Mesendoderm (in vitro differentiated cells): ENCODE measurements around the gene GTF3C1.

ENCODE experiments used
- DNase-seq: peaks from one replicate; pipeline ENCODE4 v3.0.0; 2013
- H2AK5ac ChIP-seq: 2 replicates; pipeline ENCODE4 v1.6.1; 2013; ENCODE audit warnings: low read length, inconsistent platforms
- H2BK120ac ChIP-seq: 2 replicates; pipeline ENCODE4 v1.6.1; 2013; ENCODE audit warnings: low read depth, mild to moderate bottlenecking, low read length, moderate library complexity, mixed read lengths
- H2BK15ac ChIP-seq: replicated peaks from 2 replicates; pipeline ENCODE4 v1.6.1; 2013; ENCODE audit warnings: low read depth, mild to moderate bottlenecking, moderate library complexity
- H2BK5ac ChIP-seq: 2 replicates; pipeline ENCODE4 v1.6.1; 2013; ENCODE audit warnings: low read length, inconsistent platforms
- H3K18ac ChIP-seq: 2 replicates; pipeline ENCODE4 v1.6.1; 2013; ENCODE audit warnings: mild to moderate bottlenecking, low read length, mixed read lengths
- H3K23ac ChIP-seq: one replicate; pipeline ENCODE4 v1.6.1; 2013; ENCODE audit warnings: low read length
- H3K27ac ChIP-seq: 2 replicates; pipeline ENCODE4 v1.5.1; 2013; ENCODE audit warnings: low read depth, mild to moderate bottlenecking, inconsistent platforms, low read length, moderate library complexity
- H3K27me3 ChIP-seq: 2 replicates; pipeline ENCODE4 v1.6.1; 2013; ENCODE audit warnings: low read length, control low read depth, mild to moderate bottlenecking, inconsistent platforms; ENCODE audit not compliant: insufficient read depth, poor library complexity
- H3K36me3 ChIP-seq: 2 replicates; pipeline ENCODE4 v1.6.1; 2013; ENCODE audit warnings: low read length, inconsistent platforms; ENCODE audit not compliant: control insufficient read depth, insufficient read depth
- H3K4ac ChIP-seq: one replicate; pipeline ENCODE4 v1.6.1; 2013; ENCODE audit warnings: low read depth, mild to moderate bottlenecking, low read length, moderate library complexity
- H3K4me1 ChIP-seq: 2 replicates; pipeline ENCODE4 v1.6.1; 2013; ENCODE audit warnings: low read depth, low read length, inconsistent platforms; ENCODE audit not compliant: control insufficient read depth
- H3K4me2 ChIP-seq: 2 replicates; pipeline ENCODE4 v1.6.1; 2013; ENCODE audit warnings: low read length
- H3K4me3 ChIP-seq: 2 replicates; pipeline ENCODE4 v1.5.1; 2013; ENCODE audit warnings: mild to moderate bottlenecking, low read length
- H3K56ac ChIP-seq: one replicate; pipeline ENCODE4 v1.6.1; 2013; ENCODE audit warnings: low read length
- H3K79me1 ChIP-seq: 2 replicates; pipeline ENCODE4 v1.6.1; 2013; ENCODE audit warnings: low read length, inconsistent platforms
- H3K79me2 ChIP-seq: 2 replicates; pipeline ENCODE4 v1.6.1; 2013; ENCODE audit warnings: mild to moderate bottlenecking, low read length; ENCODE audit not compliant: control insufficient read depth, insufficient read depth
- H3K9ac ChIP-seq: 2 replicates; pipeline ENCODE4 v1.6.1; 2013; ENCODE audit warnings: low read length, inconsistent platforms
- H4K5ac ChIP-seq: one replicate; pipeline ENCODE4 v1.6.1; 2013; ENCODE audit warnings: low read length
- H4K8ac ChIP-seq: one replicate; pipeline ENCODE4 v1.6.1; 2013; ENCODE audit warnings: low read depth, mild to moderate bottlenecking, control low read depth, low read length, moderate library complexity
- WGBS: extraction: QIAGEN DNeasy Blood & Tissue Kit; methylation state at CpG from one replicate; pipeline ENCODE4 v1.1.7; 2013; ENCODE audit warnings: low lambda C conversion rate, missing lambda C conversion rate; ENCODE audit not compliant: insufficient coverage; ENCODE audit errors: extremely low coverage; 5-methylcytosine and 5-hydroxymethylcytosine counted together

Gene GTF3C1

DNA sequence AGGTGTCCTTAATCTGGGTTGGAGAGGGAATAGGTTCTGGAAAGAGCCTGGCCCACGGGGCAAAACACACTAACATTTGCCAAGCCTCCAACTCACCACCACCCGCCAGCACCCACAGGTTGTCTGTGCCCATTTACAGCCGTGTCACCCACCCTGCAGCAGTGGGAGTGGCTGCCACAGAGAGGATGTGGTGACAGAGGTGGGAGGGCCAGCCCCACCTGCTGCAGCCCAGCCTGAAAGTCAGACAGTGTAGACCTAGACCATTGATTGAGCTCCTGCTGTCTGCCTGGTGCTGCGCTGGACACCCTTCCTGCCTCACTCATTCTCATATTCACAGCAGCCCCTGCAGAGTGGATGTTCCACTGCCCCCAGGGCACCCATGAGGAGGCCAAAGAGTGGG, 103.0 kb downstream of the GTF3C1 start:
- H3K4me2 ChIP-seq: no peak overlapping the region
- H3K4me1 ChIP-seq: no peaks in the 10 kb centered on the region
- H3K27ac ChIP-seq: no peak overlapping the region
- no peaks in the 10 kb centered on the region for H3K36me3 ChIP-seq
- H2AK5ac ChIP-seq: no peak overlapping the region
- no peaks in the 10 kb centered on the region for H3K27me3 ChIP-seq
- no peak overlapping the region for H3K4me3 ChIP-seq
- no peaks in the 10 kb centered on the region for H3K79me1 ChIP-seq
- no peak overlapping the region for H2BK15ac ChIP-seq
- no peak overlapping the region for H2BK120ac ChIP-seq
- DNase-seq: no peak
- no peak overlapping the region for H3K4ac ChIP-seq
- H4K5ac ChIP-seq: no peak overlapping the region
- no peaks in the 10 kb centered on the region for H3K79me2 ChIP-seq
- H3K18ac ChIP-seq: no peak overlapping the region
- H3K9ac ChIP-seq: no peak overlapping the region
- no peak overlapping the region for H4K8ac ChIP-seq
- no peak overlapping the region for H3K23ac ChIP-seq
- H2BK5ac ChIP-seq: no peak overlapping the region
- no CpG with 5 or more reads among the region's 4 CpGs for WGBS
- no peak overlapping the region for H3K56ac ChIP-seq

DNA sequence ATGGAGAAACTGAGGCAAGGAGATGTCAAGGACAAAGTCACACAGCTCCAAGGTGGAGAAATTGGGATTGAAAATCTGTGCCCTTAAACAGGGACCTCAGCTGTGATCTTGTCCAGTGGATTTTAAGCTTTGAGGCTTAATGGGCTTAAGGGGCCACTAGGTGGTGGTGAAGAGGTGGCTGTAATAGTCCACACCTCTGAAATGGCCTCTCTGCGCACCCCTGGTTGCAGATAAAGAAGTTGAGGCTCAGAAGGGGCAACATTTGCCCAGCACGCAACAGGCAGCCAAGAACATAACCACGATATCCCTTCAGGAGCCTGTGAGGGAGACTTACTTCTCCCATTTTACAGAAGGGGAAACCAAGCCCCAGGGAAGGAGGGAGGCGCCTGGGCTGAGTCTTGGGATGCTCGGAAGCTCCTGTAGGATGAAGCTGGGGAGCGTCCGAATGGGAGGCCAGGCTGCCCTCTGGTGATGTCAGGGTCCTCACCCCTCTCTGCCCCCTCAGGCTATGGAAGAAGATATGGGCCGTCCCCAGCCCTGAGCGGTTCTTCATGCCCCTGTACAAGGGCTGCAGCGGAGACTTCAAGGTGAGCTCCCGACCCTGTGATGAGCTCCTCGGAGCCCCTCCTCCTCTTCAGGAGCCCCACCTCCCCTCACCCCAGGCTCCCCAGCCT, 104.1 kb downstream of the GTF3C1 start:
- no peak overlapping the region for H3K18ac ChIP-seq
- no peak overlapping the region for H2BK15ac ChIP-seq
- no peak overlapping the region for H2AK5ac ChIP-seq
- no peaks in the 10 kb centered on the region for H3K79me1 ChIP-seq
- no peak overlapping the region for H4K5ac ChIP-seq
- no peaks in the 10 kb centered on the region for H3K36me3 ChIP-seq
- H3K23ac ChIP-seq: no peak overlapping the region
- no peak for DNase-seq
- H3K79me2 ChIP-seq: no peaks in the 10 kb centered on the region
- H4K8ac ChIP-seq: no peak overlapping the region
- H2BK5ac ChIP-seq: no peak overlapping the region
- WGBS: no CpG with 5 or more reads among the region's 12 CpGs
- H3K56ac ChIP-seq: no peak overlapping the region
- no peak overlapping the region for H3K4me2 ChIP-seq
- no peaks in the 10 kb centered on the region for H3K27me3 ChIP-seq
- H3K9ac ChIP-seq: no peak overlapping the region
- no peak overlapping the region for H3K4ac ChIP-seq
- no peaks in the 10 kb centered on the region for H3K4me1 ChIP-seq
- H3K4me3 ChIP-seq: no peak overlapping the region
- no peak overlapping the region for H3K27ac ChIP-seq
- H2BK120ac ChIP-seq: no peak overlapping the region

DNA sequence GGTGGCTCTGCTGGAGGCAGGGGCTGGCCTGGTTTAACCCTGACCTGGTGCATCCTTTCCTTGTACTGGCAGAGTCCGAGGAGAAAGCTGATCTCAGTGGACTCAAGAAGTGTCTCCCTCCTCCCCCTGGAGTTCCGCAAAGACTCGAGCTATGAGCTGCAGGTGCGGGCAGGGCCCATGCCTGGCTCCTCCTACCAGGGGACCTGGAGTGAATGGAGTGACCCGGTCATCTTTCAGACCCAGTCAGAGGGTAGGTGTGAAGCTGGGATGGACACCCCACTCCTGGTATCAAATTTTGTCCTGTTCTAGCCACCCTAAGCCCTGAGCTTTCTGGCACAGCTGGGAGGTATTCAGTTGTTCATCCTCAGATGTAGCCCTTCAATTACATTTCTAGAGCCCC, 105.2 kb downstream of the GTF3C1 start:
- no peaks in the 10 kb centered on the region for H3K4me1 ChIP-seq
- no peak overlapping the region for H3K4me3 ChIP-seq
- H2BK120ac ChIP-seq: no peak overlapping the region
- H2BK5ac ChIP-seq: no peak overlapping the region
- H4K5ac ChIP-seq: no peak overlapping the region
- no peaks in the 10 kb centered on the region for H3K36me3 ChIP-seq
- H3K4ac ChIP-seq: no peak overlapping the region
- DNase-seq: no peak
- H4K8ac ChIP-seq: no peak overlapping the region
- H3K9ac ChIP-seq: no peak overlapping the region
- no peak overlapping the region for H3K23ac ChIP-seq
- no CpG with 5 or more reads among the region's 5 CpGs for WGBS
- no peaks in the 10 kb centered on the region for H3K27me3 ChIP-seq
- no peak overlapping the region for H3K18ac ChIP-seq
- no peak overlapping the region for H3K27ac ChIP-seq
- H2AK5ac ChIP-seq: no peak overlapping the region
- no peaks in the 10 kb centered on the region for H3K79me2 ChIP-seq
- no peak overlapping the region for H3K56ac ChIP-seq
- no peak overlapping the region for H2BK15ac ChIP-seq
- no peaks in the 10 kb centered on the region for H3K79me1 ChIP-seq
- no peak overlapping the region for H3K4me2 ChIP-seq

DNA sequence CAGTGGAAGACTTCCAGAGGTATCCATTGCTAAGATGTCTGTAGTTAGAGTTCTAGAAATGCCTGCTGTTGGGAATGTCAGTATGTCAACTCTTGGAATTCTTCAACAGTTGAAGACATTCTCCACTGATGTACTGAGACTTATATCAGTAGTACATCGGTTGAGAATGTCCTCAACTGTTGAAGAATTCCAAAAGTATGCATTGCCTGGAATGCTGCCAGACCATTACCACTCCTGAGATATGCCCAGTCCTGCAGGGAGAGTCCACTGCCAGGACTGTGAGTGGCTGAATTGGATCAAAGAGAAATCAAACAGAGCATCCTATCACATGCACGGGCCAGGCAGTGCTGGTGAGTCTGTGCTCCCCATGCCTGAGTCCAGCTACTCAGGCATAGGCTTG, 105.7 kb downstream of the GTF3C1 start:
- Histone ChIP-seq H3K36me3 (no peaks in the 10 kb centered on the region), H2AK5ac (no peak overlapping the region), H2BK15ac (no peak overlapping the region), H3K23ac (no peak overlapping the region), H3K79me2 (no peaks in the 10 kb centered on the region), H3K79me1 (no peaks in the 10 kb centered on the region), H3K4me3 (no peak overlapping the region), H3K27ac (no peak overlapping the region), H3K4me1 (no peaks in the 10 kb centered on the region), H3K18ac (no peak overlapping the region), H2BK5ac (no peak overlapping the region), H4K5ac (no peak overlapping the region), H3K56ac (no peak overlapping the region), H3K27me3 (no peaks in the 10 kb centered on the region), H3K4ac (no peak overlapping the region), H3K9ac (no peak overlapping the region), H4K8ac (no peak overlapping the region), H3K4me2 (no peak overlapping the region), H2BK120ac (no peak overlapping the region)
- no CpG with 5 or more reads among the region's 2 CpGs for WGBS
- no peak for DNase-seq

DNA sequence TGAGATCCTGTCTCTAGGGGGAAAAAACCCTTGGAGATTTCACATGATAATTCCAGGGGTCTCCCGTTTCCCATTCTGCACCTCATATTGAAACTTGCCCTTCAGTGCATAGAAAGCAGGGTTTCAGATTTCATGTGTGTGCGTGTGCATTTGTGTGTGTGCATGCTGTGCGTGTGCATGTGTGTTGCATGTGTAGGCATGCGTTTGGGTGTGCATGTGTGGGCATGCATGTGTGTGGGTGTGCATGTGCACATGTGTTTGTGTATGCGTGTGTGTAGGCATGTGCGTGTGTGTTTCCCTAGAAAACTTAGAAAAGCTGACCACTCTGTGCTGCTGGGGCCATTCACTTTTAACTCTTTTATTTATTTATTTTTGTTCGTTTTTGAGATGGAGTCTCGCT, 107.7 kb downstream of the GTF3C1 start:
- Histone ChIP-seq H3K9ac (no peak overlapping the region), H3K4me3 (no peak overlapping the region), H3K36me3 (no peaks in the 10 kb centered on the region), H4K8ac (no peak overlapping the region), H3K4me1 (no peaks in the 10 kb centered on the region), H3K56ac (no peak overlapping the region), H3K79me2 (no peaks in the 10 kb centered on the region), H2AK5ac (no peak overlapping the region), H2BK5ac (no peak overlapping the region), H3K23ac (no peak overlapping the region), H2BK120ac (no peak overlapping the region), H3K4ac (no peak overlapping the region), H4K5ac (no peak overlapping the region), H3K18ac (no peak overlapping the region), H3K27ac (no peak overlapping the region), H3K27me3 (no peaks in the 10 kb centered on the region), H3K79me1 (no peaks in the 10 kb centered on the region), H3K4me2 (no peak overlapping the region), H2BK15ac (no peak overlapping the region)
- DNase-seq: no peak
- no CpG with 5 or more reads among the region's 8 CpGs for WGBS

DNA sequence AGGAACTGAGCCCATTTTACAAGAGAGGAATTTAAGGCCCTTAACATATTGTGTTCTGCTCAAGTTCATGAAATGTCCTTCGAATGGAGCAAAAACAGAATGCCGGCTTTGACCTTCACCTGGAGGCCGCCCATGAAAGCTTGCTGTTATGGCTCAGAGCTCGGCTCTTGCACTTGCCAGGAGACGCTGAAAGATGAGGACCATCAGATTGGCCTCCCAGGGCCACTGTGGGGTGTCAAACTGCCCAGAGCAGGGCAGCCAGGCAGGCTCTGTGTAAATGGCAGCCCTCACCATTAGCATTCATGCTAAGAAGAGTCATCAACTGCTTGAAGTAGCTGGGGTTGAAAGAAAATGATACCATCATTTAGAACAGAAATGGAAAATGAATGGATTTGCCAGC, 108.4 kb downstream of the GTF3C1 start:
- Histone ChIP-seq H3K23ac (no peak overlapping the region), H3K9ac (no peak overlapping the region), H4K8ac (no peak overlapping the region), H3K56ac (no peak overlapping the region), H2BK15ac (no peak overlapping the region), H3K4me1 (no peaks in the 10 kb centered on the region), H3K4me3 (no peak overlapping the region), H2AK5ac (no peak overlapping the region), H2BK120ac (no peak overlapping the region), H3K4ac (no peak overlapping the region), H3K36me3 (no peaks in the 10 kb centered on the region), H3K27me3 (no peaks in the 10 kb centered on the region), H3K79me1 (no peaks in the 10 kb centered on the region), H3K27ac (no peak overlapping the region), H3K4me2 (no peak overlapping the region), H3K79me2 (no peaks in the 10 kb centered on the region), H3K18ac (no peak overlapping the region), H4K5ac (no peak overlapping the region), H2BK5ac (no peak overlapping the region)
- no CpG with 5 or more reads among the region's 5 CpGs for WGBS
- no peak for DNase-seq
